Skin epidermis (tissue), 12 donors: Measurements from ENCODE around the gene FOXN4.

ENCODE experiments used
- H3K27ac ChIP-seq, 21 experiments: fragments of 200-600 bp; sonication (generic) in 11 of 21; one replicate each; pipeline ENCODE4 v1.5.0; 2020; ENCODE audit warnings: mild to moderate bottlenecking in 3 of 21, inconsistent platforms in 2 of 21, moderate library complexity in 2 of 21
- H3K4me3 ChIP-seq, 7 experiments: fragments of 200-600 bp; sonication (generic) in 2 of 7; one replicate each; pipeline ENCODE4 v1.5.0; 2020; ENCODE audit warnings: inconsistent platforms in 2 of 7, mild to moderate bottlenecking in 2 of 7, moderate library complexity in 1 of 7

Gene FOXN4

DNA sequence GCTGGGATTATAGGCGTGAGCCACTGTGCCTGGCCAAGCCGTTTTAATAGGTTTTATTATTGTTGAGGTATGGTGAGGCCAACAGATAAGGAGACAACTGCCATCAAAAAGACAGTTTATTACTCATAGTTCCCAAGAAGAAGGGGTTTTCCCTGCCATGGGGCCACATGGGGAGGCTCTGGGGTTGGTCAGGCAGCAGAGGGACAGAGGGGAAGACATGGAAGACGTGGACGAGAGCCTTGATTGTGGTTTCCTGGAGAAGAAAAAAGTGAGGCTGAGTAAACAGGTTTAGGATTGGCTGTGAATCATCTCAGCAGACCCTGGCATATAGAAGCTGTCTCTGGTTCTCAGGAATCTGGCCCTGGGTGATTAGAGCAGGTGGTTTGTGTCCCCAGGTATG, 69.9 kb downstream of the FOXN4 start:
- H3K4me3 ChIP-seq = no peak overlapping the region
- H3K27ac ChIP-seq = no peak overlapping the region

DNA sequence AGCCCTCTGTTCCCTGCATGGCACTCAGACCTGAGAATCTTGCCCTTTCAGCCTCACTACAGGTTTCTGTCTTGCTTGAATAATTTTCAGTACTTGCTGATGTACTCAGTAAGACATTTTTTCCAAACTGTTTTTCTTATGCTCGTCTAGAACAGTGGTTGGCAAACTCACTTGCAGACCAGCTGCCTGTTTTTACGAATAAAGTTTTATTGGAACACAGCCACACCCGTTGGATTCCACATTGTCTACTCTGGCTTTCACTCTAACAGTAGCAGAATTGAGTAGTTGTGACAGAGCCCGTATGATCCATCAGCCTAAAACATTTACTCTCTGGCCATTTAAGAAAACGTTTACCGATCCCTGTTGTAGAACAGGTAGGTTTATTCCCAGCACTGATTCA, 72.8 kb downstream of the FOXN4 start:
- H3K27ac ChIP-seq = no peak overlapping the region
- no peak overlapping the region for H3K4me3 ChIP-seq

DNA sequence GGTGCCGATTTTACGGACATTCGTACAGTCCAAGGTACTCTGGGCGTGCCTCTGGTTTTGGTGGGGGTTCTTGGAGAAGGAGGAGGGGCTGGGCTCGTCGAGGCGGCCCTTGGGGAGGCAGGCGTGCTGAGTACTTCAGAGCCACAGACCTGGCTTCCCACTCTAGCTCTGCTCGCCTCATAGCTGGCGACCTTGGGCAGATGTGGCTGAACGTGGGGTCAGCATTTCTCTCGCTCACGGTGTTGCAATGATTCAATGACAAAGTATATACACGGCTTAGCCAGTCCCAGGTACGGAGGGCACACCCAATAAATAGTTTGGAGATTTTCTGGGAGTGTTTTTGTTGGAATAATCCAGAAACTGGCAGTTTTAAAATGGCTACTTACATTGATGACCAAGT, 75.1 kb downstream of the FOXN4 start:
- no peak overlapping the region for H3K4me3 ChIP-seq
- H3K27ac ChIP-seq = no peak overlapping the region

DNA sequence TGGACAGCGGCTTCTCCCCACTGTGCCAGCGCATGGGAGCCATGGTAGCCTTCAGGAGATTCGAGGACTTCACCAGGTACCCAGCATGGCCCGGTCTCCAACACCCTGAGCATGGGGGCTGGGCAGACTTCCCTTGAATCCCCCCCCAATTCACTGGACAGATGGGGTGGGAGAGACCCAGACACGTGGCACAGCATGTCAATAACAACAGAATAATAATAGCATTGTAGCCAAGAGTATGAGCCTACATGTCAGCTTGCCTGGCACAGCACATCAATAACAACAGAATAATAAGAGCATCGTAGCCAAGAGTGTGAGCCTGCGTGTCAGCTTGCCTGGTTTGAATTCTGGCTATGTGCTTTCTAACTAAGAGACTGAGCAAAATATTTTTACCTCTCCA, 76.4 kb downstream of the FOXN4 start:
- no peak overlapping the region for H3K27ac ChIP-seq
- H3K4me3 ChIP-seq = no peak overlapping the region

DNA sequence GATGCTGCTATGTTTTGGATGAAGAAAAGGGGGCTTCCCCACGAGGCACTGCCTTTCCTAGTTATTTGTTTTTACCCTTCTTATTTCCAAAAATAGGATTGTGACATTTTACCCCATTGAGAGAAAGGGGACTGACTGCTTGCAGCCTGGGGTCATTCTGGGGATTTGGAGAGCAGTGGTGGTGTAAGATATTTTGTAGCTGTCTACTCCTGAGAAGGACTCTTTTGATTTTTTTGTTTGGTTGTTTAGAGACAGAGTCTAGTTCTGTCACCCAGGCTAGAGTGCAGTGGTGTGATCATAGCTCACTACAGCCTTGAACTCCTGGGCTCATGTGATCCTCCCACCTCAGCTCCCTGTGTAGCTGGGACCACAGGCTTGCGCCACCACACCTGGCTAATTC, 78.9 kb downstream of the FOXN4 start:
- Histone ChIP-seq H3K27ac (no peak overlapping the region), H3K4me3 (no peak overlapping the region)

DNA sequence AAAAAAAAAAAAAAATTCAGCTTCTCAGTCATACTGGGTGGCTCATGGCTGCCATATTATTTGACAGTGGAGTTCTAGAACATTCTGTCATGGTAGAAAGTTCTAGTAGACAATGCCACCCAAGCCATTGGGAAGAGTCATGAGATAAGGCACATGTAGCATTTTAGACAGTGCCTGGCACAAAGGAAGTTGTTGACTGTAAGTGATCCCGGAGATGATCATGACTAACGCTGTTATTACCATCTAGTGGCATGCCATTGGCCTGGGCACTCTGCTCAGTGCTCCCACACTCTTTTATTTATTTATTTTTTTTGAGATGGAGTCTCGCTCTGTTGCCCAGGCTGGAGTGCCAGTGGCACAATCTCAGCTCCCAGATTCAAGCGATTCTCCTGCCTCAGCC, 80.4 kb downstream of the FOXN4 start:
- no peak overlapping the region for H3K4me3 ChIP-seq
- H3K27ac ChIP-seq = no peak overlapping the region
